Neural progenitor cell (in vitro differentiated cells): ENCODE measurements around the gene RAB34. TPM values are rescaled to one million over a fixed set of nuclear protein-coding genes. Genes with fewer than 3 reads are reported as not detected.
A peak's percentile ranks its signal among the peaks of the same experiment; 100 is the strongest.

ENCODE experiments used
- DNase-seq: peaks from one replicate; pipeline ENCODE4 v3.0.0-alpha.2; 2016; ENCODE audit warnings: low spot score
- H2AFZ ChIP-seq: fragments of 200-600 bp; sonication (generic); replicated peaks from 2 replicates; pipeline ENCODE4 v1.6.1; 2016; ENCODE audit warnings: antibody characterized with exemption
- H3F3A ChIP-seq: fragments of 200-600 bp; sonication (generic); 2 replicates; pipeline ENCODE4 v1.6.1; 2016; ENCODE audit warnings: antibody characterized with exemption, low read depth
- H3K27ac ChIP-seq: fragments of 200-600 bp; sonication (generic); 2 replicates; pipeline ENCODE4 v1.5.1; 2016; ENCODE audit warnings: mild to moderate bottlenecking
- H3K27me3 ChIP-seq: fragments of 200-600 bp; sonication (generic); 2 replicates; pipeline ENCODE4 v1.6.1; 2016; ENCODE audit warnings: mild to moderate bottlenecking, moderate library complexity
- H3K36me3 ChIP-seq: fragments of 200-600 bp; sonication (generic); 2 replicates; pipeline ENCODE4 v1.5.1; 2016
- H3K4me1 ChIP-seq: fragments of 200-600 bp; sonication (generic); 2 replicates; pipeline ENCODE4 v1.6.1; 2016; ENCODE audit warnings: mixed run types
- H3K4me2 ChIP-seq: fragments of 200-600 bp; sonication (generic); 2 replicates; pipeline ENCODE4 v1.6.1; 2016
- H3K4me3 ChIP-seq: fragments of 200-600 bp; sonication (generic); 2 replicates; pipeline ENCODE4 v1.5.1; 2016
- H3K79me2 ChIP-seq: fragments of 200-600 bp; sonication (generic); 2 replicates; pipeline ENCODE4 v1.6.1; 2016; ENCODE audit warnings: low read depth
- H3K9ac ChIP-seq: fragments of 200-600 bp; sonication (generic); 2 replicates; pipeline ENCODE4 v1.6.1; 2016
- H3K9me3 ChIP-seq: fragments of 200-600 bp; sonication (generic); 2 replicates; pipeline ENCODE4 v1.5.1; 2016; ENCODE audit warnings: low read depth
- H4K20me1 ChIP-seq: fragments of 200-600 bp; sonication (generic); 2 replicates; pipeline ENCODE4 v1.6.1; 2016; ENCODE audit warnings: low read depth
- H3K27ac Mint-ChIP-seq: 3 replicates; pipeline ENCODE4 v1.8.0; 2021; ENCODE audit warnings: mixed read lengths
- H3K27me3 Mint-ChIP-seq: 2 replicates; pipeline ENCODE4 v1.8.0; 2022; ENCODE audit warnings: low read depth, mild to moderate bottlenecking, inconsistent platforms, moderate library complexity, mixed read lengths; ENCODE audit not compliant: insufficient read depth
- H3K36me3 Mint-ChIP-seq: 3 replicates; pipeline ENCODE4 v1.8.0; 2021; ENCODE audit warnings: mixed read lengths
- H3K4me1 Mint-ChIP-seq: 3 replicates; pipeline ENCODE4 v1.8.0; 2021; ENCODE audit warnings: mixed read lengths
- H3K4me3 Mint-ChIP-seq: 3 replicates; pipeline ENCODE4 v1.8.0; 2021; ENCODE audit warnings: mild to moderate bottlenecking, moderate library complexity, mixed read lengths
- H3K9me3 Mint-ChIP-seq: 3 replicates; pipeline ENCODE4 v1.8.0; 2020; ENCODE audit warnings: mixed read lengths
- EZH2 ChIP-seq: fragments of 200-600 bp; sonication (generic); IDR thresholded peaks from 2 replicates; pipeline ENCODE4 v1.6.1; 2017; ENCODE audit warnings: antibody characterized with exemption, mild to moderate bottlenecking, moderate library complexity
- EZH2phosphoT487 ChIP-seq: fragments of 200-600 bp; sonication (generic); IDR thresholded peaks from 2 replicates; pipeline ENCODE4 v1.6.1; 2017; ENCODE audit warnings: antibody characterized with exemption
- total RNA-seq: library from RNA; depleted of rRNA; stranded (reverse); fragments of >200 nt; gene quantifications from 2 replicates; pipeline ENCODE4 v1.2.3, GENCODE V29; 2015; ENCODE audit warnings: low replicate concordance
- TF ChIP-seq, protein P1 (sequence below): fragments of 200-600 bp; sonication (generic); IDR thresholded peaks from 2 replicates; pipeline ENCODE4 v1.5.1; 2017; ENCODE audit warnings: antibody characterized with exemption, mild to moderate bottlenecking

RAB34 gene
- total RNA-seq, 1 donor from 2014 or later = 82.8 TPM

DNA sequence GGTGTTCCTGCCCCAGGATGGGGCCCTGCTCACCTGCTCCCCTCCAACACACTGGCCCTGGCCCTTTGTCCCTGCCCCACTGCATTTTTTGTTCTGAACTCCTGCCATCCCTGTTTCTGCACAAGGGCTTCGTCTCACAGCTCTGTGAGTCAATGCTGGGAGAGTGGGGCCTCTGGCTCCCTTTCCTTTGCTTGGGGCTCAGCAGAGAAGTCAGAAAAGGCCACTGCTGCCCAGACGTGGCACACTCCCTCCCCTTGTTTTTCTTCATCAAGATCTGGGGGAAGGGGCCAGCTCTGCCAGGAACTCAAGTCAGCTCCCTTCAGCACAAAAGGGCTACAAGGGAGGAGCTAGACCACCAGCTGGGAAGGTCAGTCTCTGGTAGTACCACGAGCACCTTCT is 14.9 kb downstream of the RAB34 start:
- no peak overlapping the region for H3K4me3 ChIP-seq
- H3K27me3 Mint-ChIP-seq = peaks cover 8% of the 10 kb centered on the region
- no peak overlapping the region for H3K4me3 Mint-ChIP-seq
- peaks cover 32% of the 10 kb centered on the region for H3K4me1 Mint-ChIP-seq
- peaks cover 40% of the 10 kb centered on the region for H4K20me1 ChIP-seq
- H3K27ac Mint-ChIP-seq = peak overlapping the region; percentile 57
- DNase-seq = peak; percentile 43
- H2AFZ ChIP-seq = no peak overlapping the region
- H3F3A ChIP-seq = peaks cover 27% of the 10 kb centered on the region
- no peaks in the 10 kb centered on the region for H3K36me3 ChIP-seq
- H3K9me3 Mint-ChIP-seq = no peaks in the 10 kb centered on the region
- peaks cover 20% of the 10 kb centered on the region for H3K4me1 ChIP-seq
- H3K9me3 ChIP-seq = no peaks in the 10 kb centered on the region
- peaks cover 24% of the 10 kb centered on the region for H3K36me3 Mint-ChIP-seq
- no peaks in the 10 kb centered on the region for H3K79me2 ChIP-seq
- no peaks in the 10 kb centered on the region for H3K27me3 ChIP-seq
- peak overlapping the region; percentile 60 for H3K9ac ChIP-seq
- peak overlapping the region; percentile 51 for H3K4me2 ChIP-seq
- TF ChIP-seq, protein P1, sequence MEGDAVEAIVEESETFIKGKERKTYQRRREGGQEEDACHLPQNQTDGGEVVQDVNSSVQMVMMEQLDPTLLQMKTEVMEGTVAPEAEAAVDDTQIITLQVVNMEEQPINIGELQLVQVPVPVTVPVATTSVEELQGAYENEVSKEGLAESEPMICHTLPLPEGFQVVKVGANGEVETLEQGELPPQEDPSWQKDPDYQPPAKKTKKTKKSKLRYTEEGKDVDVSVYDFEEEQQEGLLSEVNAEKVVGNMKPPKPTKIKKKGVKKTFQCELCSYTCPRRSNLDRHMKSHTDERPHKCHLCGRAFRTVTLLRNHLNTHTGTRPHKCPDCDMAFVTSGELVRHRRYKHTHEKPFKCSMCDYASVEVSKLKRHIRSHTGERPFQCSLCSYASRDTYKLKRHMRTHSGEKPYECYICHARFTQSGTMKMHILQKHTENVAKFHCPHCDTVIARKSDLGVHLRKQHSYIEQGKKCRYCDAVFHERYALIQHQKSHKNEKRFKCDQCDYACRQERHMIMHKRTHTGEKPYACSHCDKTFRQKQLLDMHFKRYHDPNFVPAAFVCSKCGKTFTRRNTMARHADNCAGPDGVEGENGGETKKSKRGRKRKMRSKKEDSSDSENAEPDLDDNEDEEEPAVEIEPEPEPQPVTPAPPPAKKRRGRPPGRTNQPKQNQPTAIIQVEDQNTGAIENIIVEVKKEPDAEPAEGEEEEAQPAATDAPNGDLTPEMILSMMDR = no peak
- TF ChIP-seq EZH2 (no peak), EZH2phosphoT487 (no peak)
- peak overlapping the region; percentile 78 for H3K27ac ChIP-seq

- Histone ChIP-seq H3K9ac (peak overlapping the region; percentile 60), H3K36me3 (no peaks in the 10 kb centered on the region), H3K27me3 (no peaks in the 10 kb centered on the region), H3K27ac (peak overlapping the region; percentile 78), H3K79me2 (no peaks in the 10 kb centered on the region), H2AFZ (no peak overlapping the region), H3F3A (peaks cover 27% of the 10 kb centered on the region), H3K4me1 (peaks cover 20% of the 10 kb centered on the region), H3K9me3 (no peaks in the 10 kb centered on the region), H4K20me1 (peaks cover 40% of the 10 kb centered on the region), H3K4me3 (no peak overlapping the region), H3K4me2 (peak overlapping the region; percentile 51)
- Mint-ChIP-seq H3K9me3 (no peaks in the 10 kb centered on the region), H3K4me1 (peaks cover 26% of the 10 kb centered on the region), H3K4me3 (no peak overlapping the region), H3K36me3 (peaks cover 28% of the 10 kb centered on the region), H3K27ac (peak overlapping the region; percentile 57), H3K27me3 (peaks cover 8% of the 10 kb centered on the region)
- no peak for DNase-seq
- TF ChIP-seq, protein P1 = no peak
- TF ChIP-seq EZH2phosphoT487 = no peak
- TF ChIP-seq EZH2 = no peak
These were observed 15.5 kb downstream of the RAB34 start for GRCh38 chr17:28702026-28702751.

DNA sequence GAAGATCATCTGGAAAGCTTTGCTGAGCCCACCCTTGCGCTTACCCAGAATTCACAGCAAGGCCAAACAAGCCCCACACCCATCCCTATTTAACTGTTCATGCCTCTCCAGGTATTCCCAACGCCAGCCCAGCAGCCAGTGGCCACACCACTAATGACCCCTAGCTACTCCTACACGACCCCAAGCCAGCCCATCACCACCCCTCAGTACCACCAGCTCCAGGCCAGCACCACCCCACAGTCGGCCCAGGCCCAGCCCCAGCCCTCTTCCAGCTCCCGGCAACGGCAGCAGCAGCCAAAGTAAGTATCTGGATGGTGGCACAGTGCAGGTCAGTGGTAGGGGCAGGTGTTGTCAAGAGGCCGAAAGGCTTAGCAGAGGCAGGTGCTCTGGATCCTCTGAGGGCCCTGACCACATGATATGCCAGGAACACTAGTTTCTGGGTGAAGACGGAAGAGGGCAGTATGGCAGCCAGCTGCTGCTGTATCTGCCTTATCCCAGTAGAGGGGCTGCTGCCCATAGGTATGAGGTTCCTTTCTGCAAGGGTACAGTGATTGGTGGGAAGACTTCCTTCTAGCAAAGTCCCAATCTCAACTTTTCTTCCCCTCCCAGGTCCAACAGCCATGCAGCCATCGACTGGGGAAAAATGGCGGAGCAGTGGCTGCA is 16.7 kb downstream of the RAB34 start:
- Mint-ChIP-seq H3K4me3 (no peak overlapping the region), H3K36me3 (peaks cover 32% of the 10 kb centered on the region), H3K4me1 (peaks cover 22% of the 10 kb centered on the region), H3K27ac (no peak overlapping the region), H3K27me3 (peaks cover 8% of the 10 kb centered on the region), H3K9me3 (no peaks in the 10 kb centered on the region)
- H3K9ac ChIP-seq = no peak overlapping the region
- H3F3A ChIP-seq = peaks cover 27% of the 10 kb centered on the region
- TF ChIP-seq, protein P1 = no peak
- TF ChIP-seq EZH2 (no peak), EZH2phosphoT487 (no peak)
- no peaks in the 10 kb centered on the region for H3K36me3 ChIP-seq
- no peak overlapping the region for H2AFZ ChIP-seq
- H3K27ac ChIP-seq = no peak overlapping the region
- H3K4me3 ChIP-seq = no peak overlapping the region
- H3K4me1 ChIP-seq = peaks cover 20% of the 10 kb centered on the region
- no peak overlapping the region for H3K4me2 ChIP-seq
- no peaks in the 10 kb centered on the region for H3K27me3 ChIP-seq
- peaks cover 34% of the 10 kb centered on the region for H4K20me1 ChIP-seq
- no peaks in the 10 kb centered on the region for H3K79me2 ChIP-seq
- no peaks in the 10 kb centered on the region for H3K9me3 ChIP-seq
- no peak for DNase-seq
